Hepatocyte (in vitro differentiated cells): ENCODE measurements around the gene RWDD2A. TPM values are rescaled to one million over a fixed set of nuclear protein-coding genes. Genes with fewer than 3 reads are reported as not detected.
A peak's percentile ranks its signal among the peaks of the same experiment; 100 is the strongest.

Source experiments
- DNase-seq: peaks from one replicate; pipeline ENCODE4 v3.0.0-alpha.2; 2016; ENCODE audit warnings: low spot score
- H2AFZ ChIP-seq: fragments of 200-600 bp; sonication (generic); 2 replicates; pipeline ENCODE4 v1.6.0; 2016; ENCODE audit warnings: antibody characterized with exemption, mild to moderate bottlenecking
- H3K27ac ChIP-seq: fragments of 200-600 bp; sonication (generic); 2 replicates; pipeline ENCODE4 v1.5.1; 2016; ENCODE audit warnings: mild to moderate bottlenecking
- H3K27me3 ChIP-seq: fragments of 200-600 bp; sonication (generic); 2 replicates; pipeline ENCODE4 v1.6.1; 2016
- H3K36me3 ChIP-seq: fragments of 200-600 bp; sonication (generic); replicated peaks from 2 replicates; pipeline ENCODE4 v1.5.1; 2016; ENCODE audit warnings: low read depth; ENCODE audit not compliant: insufficient read depth
- H3K4me1 ChIP-seq: fragments of 200-600 bp; sonication (generic); 2 replicates; pipeline ENCODE4 v1.5.1; 2016; ENCODE audit warnings: mild to moderate bottlenecking, moderate library complexity; ENCODE audit not compliant: insufficient read depth
- H3K4me2 ChIP-seq: fragments of 200-600 bp; sonication (generic); 2 replicates; pipeline ENCODE4 v1.6.0; 2016
- H3K4me3 ChIP-seq: fragments of 200-600 bp; sonication (generic); 2 replicates; pipeline ENCODE4 v1.5.1; 2016; ENCODE audit warnings: mild to moderate bottlenecking
- H3K79me2 ChIP-seq: fragments of 200-600 bp; sonication (generic); 2 replicates; pipeline ENCODE4 v1.6.0; 2017; ENCODE audit warnings: mild to moderate bottlenecking
- H3K9me2 ChIP-seq: fragments of 200-600 bp; sonication (generic); replicated peaks from 2 replicates; pipeline ENCODE4 v1.6.0; 2017; ENCODE audit warnings: mild to moderate bottlenecking; ENCODE audit not compliant: insufficient read depth
- H3K9me3 ChIP-seq: fragments of 200-600 bp; sonication (generic); 2 replicates; pipeline ENCODE4 v1.5.1; 2016; ENCODE audit warnings: low read depth, mild to moderate bottlenecking
- H4K20me1 ChIP-seq: fragments of 200-600 bp; sonication (generic); 2 replicates; pipeline ENCODE4 v1.6.0; 2016; ENCODE audit warnings: mild to moderate bottlenecking; ENCODE audit not compliant: insufficient read depth, poor library complexity, severe bottlenecking
- CTCF ChIP-seq: fragments of 200-600 bp; sonication (generic); IDR thresholded peaks from 2 replicates; pipeline ENCODE4 v1.5.1; 2016; ENCODE audit warnings: antibody characterized with exemption, mild to moderate bottlenecking; ENCODE audit not compliant: poor library complexity
- EZH2 ChIP-seq: fragments of 200-600 bp; sonication (generic); IDR thresholded peaks from 2 replicates; pipeline ENCODE4 v1.6.1; 2016; ENCODE audit warnings: antibody characterized with exemption, mild to moderate bottlenecking, borderline replicate concordance
- EZH2phosphoT487 ChIP-seq: fragments of 200-600 bp; sonication (generic); IDR thresholded peaks from one replicate; pipeline ENCODE4 v1.6.1; 2018; ENCODE audit warnings: antibody characterized with exemption, mild to moderate bottlenecking, low read depth, moderate library complexity; ENCODE audit not compliant: unreplicated experiment, severe bottlenecking
- WGBS: methylation state at CpG from one replicate; pipeline ENCODE4 v1.1.6; 2016; ENCODE audit warnings: low lambda C conversion rate; ENCODE audit errors: missing lambda C conversion rate; 5-methylcytosine and 5-hydroxymethylcytosine counted together
- polyA plus RNA-seq: library from polyadenylated mRNA; unstranded; fragments of >200 nt; fragmentation: Nextera tagmentation; extraction: Ambion mirVana; gene quantifications from 2 replicates; pipeline ENCODE4 v1.2.1, GENCODE V29; 2016
- total RNA-seq: library from RNA; depleted of rRNA; stranded (reverse); fragments of >200 nt; gene quantifications from 2 replicates; pipeline ENCODE4 v1.2.3, GENCODE V29; 2014

RWDD2A gene
- total and polyA plus RNA-seq, 2 experiments from 2014 or later, result 5.4 to 6.2 TPM

GRCh38 chr6:83215131-83216047 lies 22.2 kb downstream of the RWDD2A start:
- Histone ChIP-seq H3K4me1 (no peaks in the 10 kb centered on the region), H3K9me3 (no peaks in the 10 kb centered on the region), H3K4me2 (no peak overlapping the region), H3K36me3 (no peaks in the 10 kb centered on the region), H3K79me2 (no peaks in the 10 kb centered on the region), H3K4me3 (no peak overlapping the region), H4K20me1 (no peaks in the 10 kb centered on the region), H3K27me3 (no peaks in the 10 kb centered on the region), H3K9me2 (no peaks in the 10 kb centered on the region), H2AFZ (no peak overlapping the region), H3K27ac (no peak overlapping the region)
- TF ChIP-seq EZH2 (no peak), CTCF (peak; percentile 93)
- DNase-seq, result peak; percentile 77
- WGBS, result 39% methylated on average over 7 of the region's 7 CpGs

- no peak for DNase-seq
- Histone ChIP-seq H3K9me3 (no peaks in the 10 kb centered on the region), H3K27ac (no peak overlapping the region), H2AFZ (no peak overlapping the region), H3K27me3 (no peaks in the 10 kb centered on the region), H3K4me3 (no peak overlapping the region), H3K4me1 (no peaks in the 10 kb centered on the region), H3K79me2 (no peaks in the 10 kb centered on the region), H3K9me2 (no peaks in the 10 kb centered on the region), H3K4me2 (no peak overlapping the region), H3K36me3 (no peaks in the 10 kb centered on the region), H4K20me1 (no peaks in the 10 kb centered on the region)
- TF ChIP-seq CTCF (no peak), EZH2phosphoT487 (no peak), EZH2 (no peak)
Observed at GRCh38 chr6:83216806-83217205, 23.6 kb downstream of the RWDD2A start.

GRCh38 chr6:83218646-83219045 lies 25.5 kb downstream of the RWDD2A start:
- Histone ChIP-seq H3K9me2 (no peaks in the 10 kb centered on the region), H3K4me3 (no peak overlapping the region), H3K36me3 (no peaks in the 10 kb centered on the region), H3K9me3 (no peaks in the 10 kb centered on the region), H4K20me1 (no peaks in the 10 kb centered on the region), H3K4me1 (no peaks in the 10 kb centered on the region), H3K27me3 (no peaks in the 10 kb centered on the region), H3K4me2 (no peak overlapping the region), H3K79me2 (no peaks in the 10 kb centered on the region), H3K27ac (no peak overlapping the region), H2AFZ (no peak overlapping the region)
- 76% methylated on average over 3 of the region's 3 CpGs for WGBS
- TF ChIP-seq EZH2, result no peak
- TF ChIP-seq CTCF, result no peak
- TF ChIP-seq EZH2phosphoT487, result no peak
- no peak for DNase-seq
